NCI-H2029 treated with DMSO at 0.1 percent for 48 hours (cell line): ENCODE results near the gene BCAP29.
"Not testable (repeated sequence)": the region's sequence is repeated elsewhere in the genome, so short reads cannot be mapped to it uniquely, and the experiment has no call there.

Experiments used
- DNase-seq: peaks from one replicate; lab custom pipeline; 2025; lab: John Stamatoyannopoulos, UW

Gene BCAP29, protein sequence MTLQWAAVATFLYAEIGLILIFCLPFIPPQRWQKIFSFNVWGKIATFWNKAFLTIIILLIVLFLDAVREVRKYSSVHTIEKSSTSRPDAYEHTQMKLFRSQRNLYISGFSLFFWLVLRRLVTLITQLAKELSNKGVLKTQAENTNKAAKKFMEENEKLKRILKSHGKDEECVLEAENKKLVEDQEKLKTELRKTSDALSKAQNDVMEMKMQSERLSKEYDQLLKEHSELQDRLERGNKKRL

DNA sequence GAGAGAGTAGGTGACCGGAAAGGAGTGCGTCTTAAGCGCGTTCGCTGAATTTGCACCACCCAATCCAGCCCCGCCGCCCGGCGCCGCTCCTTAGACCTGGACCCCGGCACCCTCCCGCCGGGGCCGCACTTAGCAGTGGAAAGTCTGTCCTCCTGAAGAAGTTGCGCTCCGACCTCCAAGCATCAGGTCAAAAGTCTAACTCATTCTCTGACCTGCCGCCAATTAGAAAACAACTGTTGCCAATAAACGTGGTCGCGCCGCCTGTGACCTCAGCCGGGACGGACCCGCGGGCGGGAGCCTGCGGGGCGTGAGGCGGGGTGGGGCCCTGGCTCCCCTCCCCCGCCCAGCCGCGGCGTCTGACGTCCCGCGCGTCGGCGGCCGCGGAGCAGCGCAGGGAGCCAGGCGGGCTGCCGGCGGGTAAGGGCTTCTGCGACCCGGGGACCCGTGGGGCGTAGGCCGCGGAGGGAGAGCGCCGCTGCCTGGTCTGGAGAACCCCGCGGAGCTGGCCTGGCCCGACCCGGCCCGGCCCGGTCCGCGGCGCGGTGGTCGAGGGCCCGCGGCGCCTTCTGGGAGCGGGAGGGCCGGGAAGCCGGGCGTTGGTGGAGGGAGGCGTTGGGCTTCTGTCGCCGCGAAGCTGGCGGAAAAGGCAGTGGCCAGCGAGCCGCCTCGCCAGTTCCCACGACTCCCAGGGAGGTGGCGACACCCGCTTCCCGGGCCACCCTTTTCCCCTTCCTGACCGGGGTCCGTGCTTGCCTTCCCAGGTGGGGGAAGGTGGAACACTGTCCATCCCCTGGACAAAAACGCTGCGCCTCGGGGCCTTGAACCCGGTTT lies at the start of gene BCAP29:
BCAP29 (plus strand) TSS at position 362 of the 831 bp plus-strand sequence. CDS start 527 bp downstream, outside the sequence.
- peak; percentile 17 for DNase-seq

DNA sequence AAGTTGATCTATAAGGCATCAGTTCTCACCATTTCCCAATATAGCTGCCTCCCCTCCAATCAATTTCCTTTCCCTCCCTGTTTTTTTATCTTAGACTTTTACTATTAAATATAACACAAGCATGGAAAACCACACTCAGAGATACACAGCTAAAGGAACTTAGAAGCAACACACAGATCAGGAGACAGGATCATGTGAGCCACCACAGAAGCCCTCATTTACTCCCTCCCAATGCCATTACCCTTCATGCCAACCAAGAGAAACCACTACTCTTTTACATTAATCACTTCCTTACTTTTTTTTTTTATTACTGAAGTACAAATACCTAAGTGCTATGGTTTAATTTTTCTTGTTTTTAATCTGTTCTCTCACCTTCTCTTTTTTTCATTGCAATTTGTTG lies 49.3 kb upstream of the BCAP29 start:
- no peak for DNase-seq

DNA sequence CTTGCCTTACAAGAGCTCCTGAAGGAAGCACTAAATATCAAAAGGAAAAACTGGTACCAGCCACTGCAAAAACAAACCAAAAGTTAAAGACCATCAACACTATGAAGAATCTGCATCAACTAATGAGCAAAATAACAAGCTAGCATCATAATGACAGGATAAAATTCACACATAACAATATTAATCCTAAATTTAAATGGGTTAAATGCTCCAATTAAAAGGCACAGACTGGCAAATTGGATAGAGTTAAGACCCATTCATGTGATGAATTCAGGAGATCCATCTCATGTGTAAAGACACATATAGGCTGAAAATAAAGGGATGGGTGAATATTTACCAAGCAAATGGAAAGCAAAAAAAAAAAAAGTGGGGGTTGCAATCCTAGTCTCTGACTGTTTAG lies 45.9 kb upstream of the BCAP29 start:
- no peak for DNase-seq

DNA sequence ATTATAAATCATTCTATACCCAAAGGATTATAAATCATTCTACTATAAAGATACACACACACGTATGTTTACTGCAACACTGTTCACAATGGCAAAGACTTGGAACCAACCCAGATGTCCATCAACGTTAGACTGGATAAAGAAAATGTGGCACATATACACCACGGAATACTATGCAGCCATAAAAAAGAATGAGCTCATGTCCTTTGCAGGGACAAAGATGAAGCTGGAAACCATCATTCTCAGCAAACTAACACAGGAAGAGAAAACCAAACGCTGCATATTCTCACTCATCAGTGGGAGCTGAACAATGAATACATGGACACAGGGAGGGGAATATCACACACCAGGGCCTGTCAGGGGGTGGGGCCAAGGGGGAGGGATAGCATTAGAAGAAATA lies 42.8 kb upstream of the BCAP29 start:
- DNase-seq: not testable (repeated sequence)

DNA sequence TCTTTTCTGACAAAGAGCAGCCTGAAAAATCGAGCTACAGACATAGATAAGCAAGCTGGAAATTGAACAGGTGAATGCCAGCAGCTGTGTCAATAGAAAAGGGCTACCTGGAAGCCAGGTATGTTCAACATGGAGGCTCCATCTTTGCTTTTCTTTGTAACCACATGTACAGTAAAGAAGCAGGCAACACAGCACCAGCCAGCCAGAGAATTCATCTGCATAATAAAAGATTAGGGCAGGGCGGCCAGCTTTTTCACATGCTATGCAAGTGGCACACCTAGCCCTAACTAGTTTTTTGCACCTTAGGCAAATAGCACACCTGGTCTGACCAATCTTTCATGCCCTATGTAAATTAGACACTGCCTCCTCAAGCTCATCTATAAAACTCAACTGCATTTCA lies 42.0 kb upstream of the BCAP29 start:
- peak; percentile 41 for DNase-seq

DNA sequence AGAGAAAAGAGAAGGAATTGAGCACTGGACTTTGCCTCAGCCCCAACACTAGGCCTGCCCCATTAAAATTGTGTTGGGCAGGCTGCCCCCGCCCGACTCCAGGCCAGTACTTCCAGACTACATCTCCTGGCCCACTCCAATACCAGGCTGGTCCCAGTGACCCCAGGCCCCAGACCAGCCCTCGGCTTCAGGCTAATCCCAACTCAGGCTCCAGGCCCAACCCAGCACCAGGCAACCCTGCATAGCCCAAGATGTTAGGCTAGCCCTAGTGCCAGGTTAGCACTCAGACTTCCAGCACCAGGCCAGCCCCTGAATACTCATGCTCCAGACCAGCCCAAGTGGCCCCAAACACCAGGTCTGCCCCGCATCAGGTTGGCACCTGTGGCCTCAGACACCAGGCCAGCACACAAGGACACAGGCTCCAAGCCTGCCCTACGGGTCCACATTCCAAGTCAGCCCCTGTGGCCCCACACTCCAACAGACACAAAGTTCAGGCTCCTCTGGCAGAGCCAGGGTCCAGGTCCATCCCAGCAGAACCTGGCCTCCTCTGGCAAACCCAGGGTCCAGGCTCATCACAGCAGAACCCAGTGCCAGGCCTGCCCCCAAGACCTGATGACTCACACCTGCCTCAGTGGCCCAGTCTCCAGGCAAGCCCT lies 36.6 kb upstream of the BCAP29 start:
- no peak for DNase-seq

DNA sequence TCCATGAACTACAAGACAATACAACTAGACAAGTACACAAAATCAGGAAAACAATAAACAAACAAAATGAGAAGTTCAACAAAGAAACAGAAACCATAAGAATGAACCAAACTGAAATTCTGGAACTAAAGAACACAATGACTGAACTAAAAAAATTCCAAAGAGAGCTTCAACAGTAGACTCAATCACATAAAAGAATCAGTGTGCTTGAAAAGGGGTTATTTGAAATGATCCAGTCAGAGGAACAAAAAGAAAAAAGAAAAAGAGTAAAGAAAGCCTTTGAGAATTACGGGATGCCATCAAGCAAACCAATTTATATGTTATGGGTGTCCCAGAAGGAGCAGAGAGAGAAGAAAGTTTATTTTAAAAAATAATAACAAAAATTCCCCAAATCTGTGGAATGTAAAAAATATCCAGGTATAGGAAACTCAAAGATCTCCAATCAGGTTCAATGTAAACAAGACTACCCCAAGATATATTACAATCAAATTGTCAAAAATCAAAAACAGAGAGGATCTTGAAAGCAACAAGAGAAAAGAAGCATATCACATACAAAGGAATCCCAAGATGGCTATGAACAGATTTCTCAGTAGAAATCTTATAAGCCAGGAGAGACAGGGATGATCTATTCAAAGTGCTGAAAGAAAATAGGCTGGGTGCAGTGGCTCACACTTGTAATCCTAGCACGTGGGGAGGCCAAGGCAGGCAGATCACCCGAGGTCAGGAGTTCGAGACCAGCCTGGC lies 35.0 kb upstream of the BCAP29 start:
- DNase-seq: no peak

DNA sequence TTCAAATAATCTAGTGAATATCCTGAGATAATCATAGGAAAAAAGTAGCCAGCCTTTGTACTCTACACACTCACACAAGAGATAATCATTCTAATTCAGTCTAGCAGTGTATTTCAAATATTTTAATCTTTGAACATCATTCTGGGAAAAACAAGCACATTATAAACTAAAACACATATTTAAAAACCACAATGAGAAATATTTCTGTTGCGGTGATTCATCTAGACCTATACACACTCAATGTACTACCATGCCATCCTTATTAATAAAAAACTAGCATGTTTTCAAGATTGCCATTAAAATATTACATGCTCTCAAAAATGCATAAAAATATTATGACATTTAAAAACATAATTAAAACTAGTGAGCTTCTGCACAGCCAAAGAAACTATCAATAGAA lies 28.1 kb upstream of the BCAP29 start:
- no peak for DNase-seq

DNA sequence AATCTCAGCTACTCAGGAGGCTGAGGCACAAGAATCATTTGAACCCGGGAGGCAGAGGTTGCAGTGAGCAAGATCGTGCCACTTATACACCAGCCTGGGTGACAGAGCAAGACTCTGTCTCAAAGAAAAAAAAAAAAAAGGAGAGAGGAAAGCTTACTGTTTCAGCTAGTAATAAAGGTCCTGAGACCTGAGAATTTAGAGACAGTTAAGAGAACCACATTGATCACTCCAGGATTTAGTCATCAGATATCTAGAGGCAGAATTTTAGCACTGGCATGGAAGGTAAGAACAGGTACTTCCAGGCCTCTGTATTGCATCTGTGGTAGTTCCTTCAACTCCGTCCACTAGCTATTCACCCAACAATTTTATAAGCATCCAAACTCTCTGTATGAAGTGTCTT lies 24.2 kb upstream of the BCAP29 start:
- no peak for DNase-seq

DNA sequence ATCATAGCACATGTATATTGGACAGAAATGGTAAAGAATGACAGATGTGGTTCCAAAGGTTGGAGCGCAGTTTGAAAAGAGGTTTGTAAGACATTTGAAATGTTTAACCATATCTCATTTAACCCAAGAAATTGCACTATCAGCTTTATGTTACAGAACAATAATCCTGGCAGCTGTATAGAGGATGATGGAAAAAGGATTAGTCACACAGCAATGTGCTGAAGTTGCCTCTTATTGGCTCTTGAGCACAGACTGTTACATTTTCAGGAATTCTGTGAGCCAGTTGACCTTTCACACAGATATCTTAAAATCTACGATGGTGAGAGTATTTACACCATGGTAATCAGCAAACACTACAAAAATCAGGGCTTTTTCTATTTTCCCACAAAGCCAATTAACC lies 20.2 kb upstream of the BCAP29 start:
- DNase-seq: no peak

DNA sequence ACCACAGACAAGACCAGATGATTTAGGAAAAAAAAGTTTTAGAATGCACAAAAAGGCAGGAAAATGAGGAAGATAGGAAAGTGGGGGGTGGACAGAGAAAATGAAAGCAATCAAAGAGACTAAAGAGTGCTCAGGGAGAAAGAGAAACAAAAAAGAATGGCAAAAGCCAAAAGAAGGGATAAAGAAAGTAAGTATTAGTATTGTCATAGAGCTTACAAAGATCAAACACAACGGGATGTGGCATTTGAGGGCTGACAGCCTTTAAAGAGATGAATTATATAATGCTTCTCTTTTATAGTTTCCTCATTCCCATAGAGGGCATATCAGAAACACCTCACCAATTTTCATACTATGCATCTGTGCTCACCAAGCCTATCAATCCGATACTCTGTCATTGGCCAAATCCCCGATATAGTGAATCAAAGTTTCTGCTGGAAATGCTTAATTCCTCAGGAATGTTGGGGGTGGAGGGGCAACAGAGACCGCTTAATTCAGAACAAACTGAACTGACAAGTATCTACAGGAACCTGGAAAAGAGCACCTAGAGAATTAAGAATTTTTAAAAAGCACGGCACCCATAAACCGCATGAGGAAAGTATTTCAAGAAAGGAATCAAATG lies 19.0 kb upstream of the BCAP29 start:
- DNase-seq: no peak

DNA sequence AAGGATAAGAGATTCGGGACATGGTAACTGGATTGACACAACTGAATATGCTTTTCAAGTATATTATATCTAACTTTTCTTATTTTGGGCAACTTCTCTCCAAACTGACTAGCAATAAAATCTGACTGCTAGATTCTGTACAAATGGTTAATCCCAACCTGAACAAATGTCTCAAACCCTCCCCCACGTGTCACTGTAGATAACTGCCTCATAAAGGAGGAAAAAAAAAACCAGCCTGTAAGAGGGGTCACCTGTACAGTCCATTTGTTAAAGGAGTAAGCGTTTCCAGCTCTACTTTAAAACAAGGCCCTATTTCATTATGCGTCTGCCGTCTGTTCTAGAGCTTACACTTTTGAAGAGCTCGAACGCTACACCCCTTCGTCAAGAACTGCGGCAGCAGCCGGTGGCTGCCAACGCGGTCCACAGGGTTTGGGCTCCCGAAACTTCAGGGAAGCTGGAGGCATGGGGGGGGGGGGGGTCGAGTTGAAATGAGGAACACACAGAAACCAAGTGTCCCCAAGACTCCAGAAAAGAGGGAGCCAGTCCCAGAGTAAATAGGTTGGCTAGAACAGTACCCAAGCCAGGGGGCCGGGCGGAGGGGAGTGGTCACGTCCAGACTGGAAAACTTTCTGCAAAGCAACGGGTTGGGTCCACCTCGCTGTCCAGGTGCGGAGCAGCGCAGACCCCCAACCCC lies 16.8 kb upstream of the BCAP29 start:
- DNase-seq: no peak

DNA sequence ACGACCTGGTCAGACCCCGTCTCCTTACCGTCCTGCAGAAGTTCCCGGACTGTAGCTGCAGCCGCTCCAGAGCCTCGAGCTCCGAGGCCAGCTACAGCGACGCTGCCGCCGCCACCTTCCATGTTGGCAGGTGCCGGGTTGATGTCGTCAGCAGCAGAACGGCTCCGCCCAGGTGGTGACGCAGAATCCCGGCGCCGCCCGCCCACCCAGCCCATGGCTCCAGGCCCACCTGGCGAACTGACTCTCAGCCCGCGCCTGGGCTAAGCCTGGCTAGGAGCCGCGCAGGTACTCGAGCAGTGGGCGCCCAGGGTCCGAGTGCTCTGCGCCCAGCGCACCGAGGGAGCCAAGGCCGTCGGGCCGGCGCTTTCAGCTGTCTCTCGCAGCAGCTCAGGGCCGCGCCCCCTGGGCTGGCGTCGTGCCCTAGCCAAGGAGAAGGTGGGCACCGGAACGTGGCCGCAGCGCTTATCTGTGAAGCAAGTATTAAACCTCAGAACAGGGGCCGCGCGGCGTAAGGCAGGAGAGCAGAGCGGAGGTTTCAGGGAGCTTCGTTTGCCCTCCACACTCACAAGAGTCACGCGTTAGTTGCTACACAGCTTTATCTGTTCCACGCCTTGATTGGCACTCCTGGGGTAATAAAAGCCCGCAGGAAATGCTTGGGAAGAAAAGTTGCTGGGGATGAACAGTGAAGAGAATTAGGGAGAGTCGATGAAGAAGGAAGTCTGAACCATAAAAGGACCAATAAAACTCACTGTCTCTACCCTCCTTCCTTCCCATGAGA lies 16.1 kb upstream of the BCAP29 start, which contains the start of the genes COG5 and DUS4L:
COG5 (minus strand) TSS at position 146 of the 778 bp plus-strand sequence; CDS start at position 122, 24 bp downstream.
DUS4L (plus strand) TSS at position 197 of the 778 bp plus-strand sequence. CDS start 3,100 bp downstream, outside the sequence.
- DNase-seq: peak; percentile 46

DNA sequence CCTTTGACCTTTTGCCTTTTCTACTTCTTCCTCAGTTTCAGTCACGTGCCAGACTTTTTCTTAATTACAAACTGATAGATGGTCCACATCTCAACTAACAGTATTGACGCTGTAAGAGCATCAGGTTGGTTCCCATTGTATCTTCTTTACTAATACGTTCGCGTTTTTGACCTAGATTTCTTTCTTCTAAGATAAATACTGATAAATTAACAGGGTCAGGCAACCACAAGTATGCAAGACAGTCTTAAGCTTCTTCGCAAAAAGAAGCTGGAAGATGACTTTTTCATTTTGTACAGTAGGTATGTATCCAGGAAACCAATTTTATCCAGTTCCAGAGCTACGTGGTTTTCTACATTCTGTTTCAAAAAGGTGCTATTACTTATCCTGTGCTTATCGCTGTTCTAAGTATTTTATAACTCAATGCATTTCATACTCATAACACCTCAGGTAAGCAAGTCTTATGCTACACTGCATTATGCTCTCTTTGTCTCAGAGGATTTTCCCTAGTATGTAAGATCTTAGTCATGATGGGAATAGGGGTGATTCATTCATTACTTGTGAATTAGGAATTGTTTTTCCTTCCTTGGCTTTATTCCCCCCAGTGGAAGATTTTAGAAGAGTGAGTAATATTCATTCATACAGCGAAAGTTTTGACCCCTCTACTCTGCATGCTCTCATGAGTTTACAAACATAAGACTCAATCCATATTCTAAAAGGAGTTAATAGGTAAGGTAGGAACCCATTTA lies 15.3 kb upstream of the BCAP29 start:
- DNase-seq: no peak

DNA sequence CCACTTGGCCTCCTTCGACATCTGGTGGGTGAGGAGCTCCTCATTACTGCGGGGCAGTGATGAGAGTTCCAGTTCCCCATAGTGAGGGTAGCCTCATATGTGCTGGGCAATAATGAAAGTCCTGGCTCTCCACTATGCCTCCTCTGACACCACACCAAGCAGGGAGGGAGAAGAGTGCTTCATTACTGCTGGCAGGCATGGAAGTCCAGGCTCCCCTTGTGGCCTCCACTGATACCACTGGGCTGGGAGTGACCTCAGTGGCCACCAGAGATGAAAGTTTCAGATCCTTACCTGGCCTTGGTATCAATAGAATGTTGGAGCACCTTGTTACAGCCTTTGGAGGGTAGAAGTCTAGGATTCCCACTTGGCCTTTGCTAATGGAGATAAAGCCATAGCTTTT lies 9.7 kb upstream of the BCAP29 start:
- no peak for DNase-seq

DNA sequence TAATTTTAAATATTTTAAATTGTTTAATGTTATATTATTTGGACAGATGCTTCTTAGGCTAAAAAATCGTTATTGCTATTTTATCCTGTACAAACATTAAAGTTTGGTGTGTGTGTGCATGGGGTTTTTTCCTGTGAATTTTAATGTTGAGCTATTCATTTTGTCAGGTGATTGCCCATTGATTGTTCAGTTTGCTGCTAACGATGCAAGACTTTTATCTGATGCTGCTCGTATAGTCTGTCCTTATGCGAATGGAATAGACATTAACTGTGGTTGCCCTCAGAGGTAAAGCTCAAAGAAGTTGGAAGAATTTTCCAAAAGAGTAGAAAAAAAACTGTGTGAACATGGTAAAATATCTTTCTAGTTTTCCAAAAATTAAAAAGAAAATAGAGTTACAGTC lies 6.5 kb upstream of the BCAP29 start:
- no peak for DNase-seq

DNA sequence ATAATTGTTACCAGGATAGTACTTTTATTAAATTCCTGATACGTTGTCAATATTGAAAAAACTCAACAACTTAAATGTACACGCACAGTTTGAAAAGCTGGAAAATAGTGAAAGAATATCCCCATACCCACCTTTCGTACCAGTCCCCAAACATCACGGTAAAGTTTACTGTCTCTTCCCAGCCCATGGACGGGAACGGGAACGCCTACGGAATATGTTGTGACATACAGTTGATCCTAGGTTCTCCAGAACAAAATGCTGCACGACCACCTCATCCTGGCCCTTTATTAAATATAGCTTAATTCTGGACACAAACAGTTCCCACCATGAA lies 527 bp upstream of the BCAP29 start:
- no peak for DNase-seq

DNA sequence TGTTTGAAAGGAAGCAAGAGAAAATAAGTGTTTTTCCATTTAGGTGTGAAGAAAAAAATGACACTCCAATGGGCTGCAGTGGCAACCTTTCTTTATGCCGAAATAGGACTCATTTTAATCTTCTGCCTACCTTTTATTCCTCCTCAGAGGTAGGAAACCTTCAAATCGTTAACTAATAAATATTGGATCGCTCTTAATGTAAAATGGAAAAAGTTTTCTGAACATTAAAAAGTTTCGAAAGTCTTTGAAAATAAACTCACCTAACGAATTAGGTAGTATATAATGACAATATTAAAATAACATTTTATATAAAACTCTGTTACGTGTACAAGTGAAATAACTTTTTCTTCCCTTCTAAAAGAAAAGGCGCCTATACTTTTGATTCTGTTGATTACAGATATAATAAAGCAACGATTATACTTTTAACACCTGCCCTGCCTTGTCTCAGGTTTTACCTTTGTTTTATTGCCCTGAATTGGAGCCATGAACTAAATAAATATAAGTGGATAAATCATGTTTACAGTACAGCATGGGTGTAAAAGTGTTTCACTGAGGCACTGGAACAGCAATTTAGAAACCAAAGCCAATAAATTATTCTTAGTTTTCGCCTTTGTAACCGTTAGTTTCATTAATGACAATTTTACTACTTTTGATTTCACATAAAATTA lies 804 bp downstream of the BCAP29 start:
- no peak for DNase-seq

DNA sequence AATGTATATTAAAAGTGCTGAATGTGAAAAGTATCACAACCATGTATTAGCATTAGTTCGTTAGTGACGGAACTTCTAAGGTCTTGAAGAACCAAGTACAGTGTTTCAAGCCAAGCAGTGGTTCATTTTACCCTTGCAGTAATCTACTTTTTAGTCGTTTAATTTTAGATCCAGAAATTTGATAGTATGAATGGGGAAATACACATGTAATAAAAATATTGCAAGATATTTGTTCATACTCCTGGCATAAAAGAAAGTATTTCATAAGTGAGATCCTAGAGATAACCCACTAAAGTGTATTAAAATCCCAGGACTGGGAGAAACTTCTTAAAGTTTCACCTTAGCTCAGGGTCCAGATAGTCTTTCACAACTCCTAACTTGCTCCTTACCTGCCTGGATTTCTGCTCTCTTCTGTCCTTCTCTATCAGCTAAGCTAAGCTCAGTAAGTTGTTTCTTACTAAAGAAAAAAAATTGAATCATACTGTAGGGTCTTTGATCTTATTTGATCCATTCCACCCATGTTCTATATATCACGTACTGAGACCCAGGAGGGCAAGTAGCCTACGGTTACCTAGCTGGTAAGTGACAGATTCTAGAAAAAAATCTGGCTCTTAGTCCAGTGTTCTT lies 1.5 kb downstream of the BCAP29 start:
- DNase-seq: no peak
